HEK293 (cell line): ENCODE results near the gene ADSL.

ENCODE experiments used
- CTCF ChIA-PET: fragments of 350-600 bp; formaldehyde crosslinking; extraction: SDS; loops from one replicate; lab custom pipeline; 2021; ENCODE audit warnings: antibody characterized with exemption; lab: Yijun Ruan, JAX
- POLR2A ChIA-PET: fragments of 300-600 bp; formaldehyde crosslinking; extraction: SDS; loops from one replicate; lab custom pipeline; 2020; ENCODE audit warnings: antibody characterized with exemption, inconsistent platforms; lab: Yijun Ruan, JAX
- H3K27ac ChIP-seq: fragments of 200-500 bp; sonication (Bioruptor generic); 2 replicates; pipeline ENCODE4 v1.5.1; 2014; ENCODE audit warnings: low read depth, low read length, control low read depth, inconsistent platforms; ENCODE audit errors: extremely low read depth
- H3K36me3 ChIP-seq, 2 experiments: fragments of 200-500 bp in 1 of 2; sonication (Bioruptor generic) in 1 of 2; 1 replicate in 1 of 2; 2 replicates in 1 of 2; pipeline ENCODE4 v1.5.1; 2014 to 2017; ENCODE audit warnings: inconsistent platforms in 2 of 2, low read length in 2 of 2; ENCODE audit not compliant: control insufficient read depth in 2 of 2, insufficient read depth in 1 of 2
- H3K4me1 ChIP-seq: fragments of 200-500 bp; sonication (Bioruptor generic); 2 replicates; pipeline ENCODE4 v1.5.1; 2014; ENCODE audit warnings: mild to moderate bottlenecking, low read length, inconsistent platforms; ENCODE audit not compliant: control insufficient read depth, insufficient read depth
- H3K4me3 ChIP-seq: 2 replicates; pipeline ENCODE4 v1.5.1; 2011; ENCODE audit warnings: low read depth, mild to moderate bottlenecking, control low read depth, low read length, moderate library complexity
- H3K9me3 ChIP-seq: fragments of 200-500 bp; sonication (Bioruptor generic); 2 replicates; pipeline ENCODE4 v1.5.1; 2014; ENCODE audit warnings: low read depth, low read length, inconsistent platforms; ENCODE audit not compliant: control insufficient read depth, insufficient read depth
- GFI1B ChIP-seq: fragments of 450-650 bp; formaldehyde crosslinking; IDR thresholded peaks from 2 replicates; pipeline ENCODE4 v1.5.1; 2016; ENCODE audit warnings: missing biosample characterization, missing genetic modification characterization
- SCRT1 ChIP-seq: fragments of 450-650 bp; formaldehyde crosslinking; IDR thresholded peaks from 2 replicates; pipeline ENCODE4 v1.5.1; 2016; ENCODE audit warnings: missing biosample characterization, missing genetic modification characterization, borderline replicate concordance
- SCRT2 ChIP-seq: fragments of 450-650 bp; formaldehyde crosslinking; IDR thresholded peaks from 2 replicates; pipeline ENCODE4 v1.5.1; 2016; ENCODE audit warnings: missing biosample characterization, missing genetic modification characterization
- SETDB1 ChIP-seq: IDR thresholded peaks from one replicate; pipeline ENCODE4 v1.6.1; 2017; ENCODE audit warnings: mild to moderate bottlenecking, low read length, moderate library complexity, mixed read lengths; ENCODE audit not compliant: insufficient read length
- YY1 ChIP-seq: fragments of 450-650 bp; formaldehyde crosslinking; IDR thresholded peaks from 2 replicates; pipeline ENCODE4 v1.5.1; 2018; ENCODE audit warnings: missing biosample characterization, missing genetic modification characterization
- ZBTB11 ChIP-seq: fragments of 450-650 bp; formaldehyde crosslinking; conservative IDR thresholded peaks from 2 replicates; pipeline ENCODE4 v1.5.1; 2016; ENCODE audit warnings: low read depth, missing biosample characterization, missing genetic modification characterization
- ZBTB20 ChIP-seq: fragments of 450-650 bp; formaldehyde crosslinking; IDR thresholded peaks from 2 replicates; pipeline ENCODE4 v1.5.1; 2016; ENCODE audit warnings: missing biosample characterization, missing genetic modification characterization
- ZBTB49 ChIP-seq: fragments of 450-650 bp; formaldehyde crosslinking; IDR thresholded peaks from 2 replicates; pipeline ENCODE4 v1.5.1; 2016; ENCODE audit warnings: missing biosample characterization, missing genetic modification characterization, low read depth
- ZBTB8A ChIP-seq: fragments of 450-650 bp; formaldehyde crosslinking; IDR thresholded peaks from 2 replicates; pipeline ENCODE4 v1.5.1; 2016; ENCODE audit warnings: missing biosample characterization, missing genetic modification characterization
- ZNF248 ChIP-seq: fragments of 450-650 bp; formaldehyde crosslinking; IDR thresholded peaks from 2 replicates; pipeline ENCODE4 v1.5.1; 2017; ENCODE audit warnings: missing biosample characterization, missing genetic modification characterization
- ZNF26 ChIP-seq: fragments of 450-650 bp; formaldehyde crosslinking; IDR thresholded peaks from 2 replicates; pipeline ENCODE4 v1.5.1; 2016; ENCODE audit warnings: missing biosample characterization, missing genetic modification characterization
- ZNF311 ChIP-seq: fragments of 450-650 bp; formaldehyde crosslinking; IDR thresholded peaks from 2 replicates; pipeline ENCODE4 v1.5.1; 2017; ENCODE audit warnings: missing biosample characterization, missing genetic modification characterization, borderline replicate concordance
- ZNF324 ChIP-seq: fragments of 450-650 bp; formaldehyde crosslinking; IDR thresholded peaks from 2 replicates; pipeline ENCODE4 v1.5.1; 2016; ENCODE audit warnings: missing biosample characterization, missing genetic modification characterization
- ZNF341 ChIP-seq: fragments of 450-650 bp; formaldehyde crosslinking; IDR thresholded peaks from 2 replicates; pipeline ENCODE4; 2016; ENCODE audit warnings: low read depth, missing biosample characterization, missing genetic modification characterization
- ZNF433 ChIP-seq: fragments of 450-650 bp; formaldehyde crosslinking; IDR thresholded peaks from 2 replicates; pipeline ENCODE4 v1.5.1; 2016; ENCODE audit warnings: missing biosample characterization, missing genetic modification characterization, low read depth
- ZNF449 ChIP-seq: fragments of 450-650 bp; formaldehyde crosslinking; IDR thresholded peaks from 2 replicates; pipeline ENCODE4 v1.5.1; 2017; ENCODE audit warnings: missing biosample characterization, mild to moderate bottlenecking, missing genetic modification characterization, moderate library complexity
- ZNF488 ChIP-seq: fragments of 450-650 bp; formaldehyde crosslinking; IDR thresholded peaks from 2 replicates; pipeline ENCODE4 v1.5.1; 2016; ENCODE audit warnings: missing biosample characterization, missing genetic modification characterization
- ZNF530 ChIP-seq: fragments of 450-650 bp; formaldehyde crosslinking; IDR thresholded peaks from 2 replicates; pipeline ENCODE4 v1.5.1; 2016; ENCODE audit warnings: low read depth, missing biosample characterization, missing genetic modification characterization
- ZNF580 ChIP-seq: fragments of 450-650 bp; formaldehyde crosslinking; IDR thresholded peaks from 2 replicates; pipeline ENCODE4 v1.5.1; 2016; ENCODE audit warnings: missing biosample characterization, missing genetic modification characterization
- ZNF664 ChIP-seq: fragments of 450-650 bp; formaldehyde crosslinking; IDR thresholded peaks from 2 replicates; pipeline ENCODE4 v1.5.1; 2016; ENCODE audit warnings: missing biosample characterization, missing genetic modification characterization
- ZNF704 ChIP-seq: fragments of 450-650 bp; formaldehyde crosslinking; IDR thresholded peaks from 2 replicates; pipeline ENCODE4 v1.5.1; 2016; ENCODE audit warnings: missing biosample characterization, missing genetic modification characterization
- ZSCAN16 ChIP-seq: fragments of 450-650 bp; formaldehyde crosslinking; IDR thresholded peaks from 2 replicates; pipeline ENCODE4 v1.5.1; 2016; ENCODE audit warnings: missing biosample characterization, missing genetic modification characterization
- ZSCAN30 ChIP-seq: fragments of 450-650 bp; IDR thresholded peaks from 2 replicates; pipeline ENCODE4 v1.5.1; 2018; ENCODE audit warnings: missing biosample characterization, mild to moderate bottlenecking, missing genetic modification characterization, moderate library complexity

ADSL gene

GRCh38 chr22:40394607-40395006 is 48.3 kb downstream of the ADSL start (continued):
- TF ChIP-seq ZBTB11 = no peak
- TF ChIP-seq, all 188 proteins: peak for 0

GRCh38 chr22:40395607-40396006 is 49.3 kb downstream of the ADSL start:
- no peak overlapping the region for H3K4me3 ChIP-seq
- peak; percentile 60; the same call in 1 of the 2 replicates for TF ChIP-seq SCRT1 (tag by site-specific recombination)
- TF ChIP-seq ZNF248 (tag by site-specific recombination) = no peak
- no peak for TF ChIP-seq ZNF26 (tag by site-specific recombination)
- TF ChIP-seq ZBTB20 (tag by site-specific recombination) = no peak
- TF ChIP-seq ZNF433 (tag by site-specific recombination) = no peak
- no peak for TF ChIP-seq YY1
- TF ChIP-seq ZNF324 = no peak
- no peak for TF ChIP-seq ZNF311
- no peak for TF ChIP-seq ZBTB8A (tag by site-specific recombination)
- TF ChIP-seq ZSCAN16 (tag by site-specific recombination) = no peak
- no peak for TF ChIP-seq ZBTB49 (tag by site-specific recombination)
- peak; percentile 67 for TF ChIP-seq SCRT2
- no peak for TF ChIP-seq SETDB1
- no peak for TF ChIP-seq ZNF580
- ChIA-PET CTCF (interaction anchor here (0.7 kb wide), 1 partner anchor 250 kb away, joined by 4 read pairs; no protein-coding TSS in a partner anchor), POLR2A (no interaction called here)
- no peaks in the 10 kb centered on the region for H3K9me3 ChIP-seq
- H3K4me1 ChIP-seq = peaks cover 5% of the 10 kb centered on the region
- H3K27ac ChIP-seq = no peak overlapping the region
- H3K36me3 ChIP-seq = peaks cover 10 to 17% of the 10 kb centered on the region in 2 experiments; a peak in 2 of 3 replicates

GRCh38 chr22:40396882-40397281 is 50.6 kb downstream of the ADSL start:
- H3K4me1 ChIP-seq = peaks cover 5% of the 10 kb centered on the region
- peaks cover 18 to 29% of the 10 kb centered on the region in 2 experiments for H3K36me3 ChIP-seq
- POLR2A ChIA-PET = no interaction called here
- no peak overlapping the region for H3K27ac ChIP-seq
- H3K9me3 ChIP-seq = no peaks in the 10 kb centered on the region
- CTCF ChIA-PET = interaction anchor here (0.5 to 1.2 kb wide), 3 partner anchors 27 to 364 kb away, joined by 3 to 4 read pairs (median 3); no protein-coding TSS in a partner anchor
- no peak overlapping the region for H3K4me3 ChIP-seq
- TF ChIP-seq ZNF341 (tag by site-specific recombination) = peak; percentile 88
- TF ChIP-seq ZBTB8A (tag by site-specific recombination) = no peak
- TF ChIP-seq ZNF488 (tag by site-specific recombination) = no peak
- no peak for TF ChIP-seq ZNF704 (tag by site-specific recombination)
- TF ChIP-seq ZSCAN30 (tag by site-specific recombination) = no peak
- no peak for TF ChIP-seq ZNF664 (tag by site-specific recombination)
- no peak for TF ChIP-seq GFI1B (tag by site-specific recombination)
- peak; percentile 94 for TF ChIP-seq ZNF449 (tag by site-specific recombination)
- no peak for TF ChIP-seq ZNF530 (tag by site-specific recombination)
- no peak for TF ChIP-seq SCRT2
